Hematopoietic multipotent progenitor cell treated with erythropoietin and hydrocortisone succinate and interleukin-3 and kit ligand, for 4 days (in vitro differentiated cells): Measurements from ENCODE around the gene EIF3F.

Experiments
- DNase-seq: peaks from one replicate; pipeline ENCODE4 v3.0.0-alpha.2; 2015

EIF3F gene

GRCh38 chr11:8040261-8040920 is 53.3 kb downstream of the EIF3F start:
- DNase-seq: no peak

- DNase-seq: no peak
These were observed 53.8 kb downstream of the EIF3F start for GRCh38 chr11:8040921-8041285.

GRCh38 chr11:8041576-8041975 is 54.4 kb downstream of the EIF3F start:
- no peak for DNase-seq

GRCh38 chr11:8043756-8044155 is 56.6 kb downstream of the EIF3F start:
- no peak for DNase-seq

GRCh38 chr11:8045839-8046238 is 58.7 kb downstream of the EIF3F start:
- no peak for DNase-seq

- DNase-seq: no peak
These were observed 60.2 kb downstream of the EIF3F start for GRCh38 chr11:8047382-8047781.

- no peak for DNase-seq
These were observed 61.9 kb downstream of the EIF3F start for GRCh38 chr11:8049084-8049483.
